ENCODE measurements around the gene OR8G5. TPM values are rescaled to one million over a fixed set of nuclear protein-coding genes. Genes with fewer than 3 reads are reported as not detected.
A peak's percentile ranks its signal among the peaks of the same experiment; 100 is the strongest.
"Not testable (repeated sequence)": the region's sequence is repeated elsewhere in the genome, so short reads cannot be mapped to it uniquely, and the experiment has no call there.

Gene OR8G5
- total RNA-seq (not detected), polyA plus RNA-seq (not detected), total RNA-seq (0 reads per million in 6 experiments)

- ATAC-seq, result no peak
- no peaks in the 10 kb centered on the region for H3K36me3 Mint-ChIP-seq
- peaks cover 0 to 2% (median 0%) of the 10 kb centered on the region in 9 donors for H3K9me3 Mint-ChIP-seq
- POLR2A ChIA-PET, result no interaction called here
- H3K4me3 Mint-ChIP-seq, result no peak within 1 kb of the TSS
- no peak for DNase-seq
- no peak within 1 kb of the TSS for H3K27ac Mint-ChIP-seq
- H3K4me1 Mint-ChIP-seq, result no peaks in the 10 kb centered on the region
- H3K27me3 Mint-ChIP-seq, result peaks cover 0 to 5% (median 4%) of the 10 kb centered on the region in 5 donors
These were observed at the start of gene OR8G5 for GRCh38 chr11:124256076-124256475. TSS of gene OR8G5 (plus strand) at chr11:124256376. CDS start at chr11:124264932, 8,556 bp downstream.

- ATAC-seq, result no peak
- POLR2A ChIA-PET, result no interaction called here
- H3K27me3 Mint-ChIP-seq, result peaks cover 0 to 5% (median 0%) of the 10 kb centered on the region in 5 donors
These were observed 48.9 kb upstream of the OR8G5 start for GRCh38 chr11:124207102-124207792.

DNA sequence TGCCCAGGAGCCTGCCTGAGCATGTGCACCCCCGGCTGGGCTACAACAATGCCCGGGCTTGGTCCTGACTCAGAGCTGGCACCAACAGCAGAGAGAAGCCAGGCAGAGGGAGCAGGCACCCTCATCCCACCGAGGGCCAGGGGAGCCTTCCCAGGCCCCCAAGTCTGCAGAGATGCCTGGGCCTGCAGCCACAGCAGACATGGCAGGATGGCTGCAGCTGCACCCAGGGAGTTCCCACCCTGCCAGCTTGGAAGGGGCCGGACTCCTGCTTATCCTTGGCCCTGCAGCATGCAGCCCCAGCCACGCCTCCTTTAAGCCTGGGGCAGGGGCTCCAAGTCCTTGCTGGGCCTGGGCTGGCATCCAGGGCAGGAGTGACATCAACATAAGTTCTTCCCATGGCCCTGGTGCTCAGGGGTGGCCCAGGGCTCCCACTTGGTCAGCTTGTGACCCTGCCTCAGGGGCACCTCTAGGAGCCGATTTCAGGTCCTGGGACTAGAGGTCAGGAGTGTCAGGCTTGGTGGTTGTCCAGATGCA, 46.3 kb upstream of the OR8G5 start:
- no peak for ATAC-seq
- Mint-ChIP-seq H3K4me1 (no peaks in the 10 kb centered on the region), H3K4me3 (no peak overlapping the region), H3K36me3 (no peaks in the 10 kb centered on the region), H3K27ac (no peak overlapping the region), H3K9me3 (no peaks in the 10 kb centered on the region), H3K27me3 (peaks cover 0 to 5% (median 0%) of the 10 kb centered on the region in 5 donors)
- POLR2A ChIA-PET, result no interaction called here
- no peak for DNase-seq

More at GRCh38 chr11:124207102-124207792, 48.9 kb upstream of the OR8G5 start:
- no peaks in the 10 kb centered on the region for H3K4me1 Mint-ChIP-seq
- DNase-seq, result no peak
- H3K4me3 Mint-ChIP-seq, result no peak overlapping the region
- no peaks in the 10 kb centered on the region for H3K9me3 Mint-ChIP-seq
- H3K36me3 Mint-ChIP-seq, result no peaks in the 10 kb centered on the region
- H3K27ac Mint-ChIP-seq, result no peak overlapping the region

- no peak for ATAC-seq
- peak in 1 of 10 donors; percentile 60 for DNase-seq
- peaks cover 0 to 5% (median 0%) of the 10 kb centered on the region in 5 donors for H3K27me3 Mint-ChIP-seq
- POLR2A ChIA-PET, result no interaction called here
- no peaks in the 10 kb centered on the region for H3K36me3 Mint-ChIP-seq
- no peaks in the 10 kb centered on the region for H3K9me3 Mint-ChIP-seq
- H3K27ac Mint-ChIP-seq, result no peak overlapping the region
- H3K4me3 Mint-ChIP-seq, result no peak overlapping the region
- H3K4me1 Mint-ChIP-seq, result no peaks in the 10 kb centered on the region
These were observed 45.8 kb upstream of the OR8G5 start for GRCh38 chr11:124210421-124210820.

DNA sequence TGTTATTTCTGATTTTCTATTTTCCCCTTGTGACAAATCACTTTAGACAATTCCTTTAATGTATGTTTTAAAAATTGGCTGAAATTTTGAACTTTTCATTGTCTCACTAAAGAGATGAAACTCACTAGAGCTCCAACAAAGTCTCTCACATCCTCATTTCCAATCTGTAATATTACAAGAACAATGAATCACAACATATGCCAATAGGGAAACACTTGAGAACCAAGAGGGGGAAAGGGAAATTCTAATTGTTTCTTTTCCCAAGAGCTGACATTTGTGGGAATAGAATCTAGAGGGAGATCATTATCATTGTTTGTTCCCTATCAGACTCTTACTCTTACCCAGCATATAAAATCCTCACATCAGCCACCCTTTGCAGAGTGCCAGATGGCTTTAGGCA, 44.9 kb upstream of the OR8G5 start:
- Mint-ChIP-seq H3K36me3 (no peaks in the 10 kb centered on the region), H3K27me3 (peaks cover 0 to 5% (median 0%) of the 10 kb centered on the region in 5 donors), H3K27ac (no peak overlapping the region), H3K4me1 (no peaks in the 10 kb centered on the region), H3K9me3 (no peaks in the 10 kb centered on the region), H3K4me3 (no peak overlapping the region)
- DNase-seq (no peak), ATAC-seq (no peak)
- POLR2A ChIA-PET, result no interaction called here

DNA sequence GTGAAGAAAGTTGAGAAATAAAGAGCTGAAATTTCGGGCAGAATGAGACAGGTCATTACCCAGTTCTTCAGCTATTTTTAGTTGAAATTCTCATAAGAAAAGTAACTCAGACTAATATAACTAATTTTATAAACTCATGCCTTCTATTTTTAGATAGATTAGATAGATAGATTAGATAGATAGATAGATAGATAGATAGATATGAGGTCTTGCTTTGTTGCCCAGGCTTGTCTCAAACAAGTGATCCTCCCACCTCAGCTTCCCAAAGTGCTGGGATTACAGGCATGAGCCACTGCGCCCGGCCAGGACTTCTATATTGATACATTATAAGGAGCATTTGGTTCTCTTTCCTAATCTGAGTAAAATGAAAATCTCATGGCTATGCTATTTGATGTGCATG, 42.1 kb upstream of the OR8G5 start:
- Mint-ChIP-seq H3K27me3 (peaks cover 0 to 4% (median 0%) of the 10 kb centered on the region in 5 donors), H3K36me3 (no peaks in the 10 kb centered on the region), H3K9me3 (no peaks in the 10 kb centered on the region), H3K4me1 (no peaks in the 10 kb centered on the region), H3K4me3 (no peak overlapping the region), H3K27ac (no peak overlapping the region)
- no peak for DNase-seq
- no peak for ATAC-seq
- POLR2A ChIA-PET, result no interaction called here

GRCh38 chr11:124219126-124219525, 37.0 kb upstream of the OR8G5 start:
- no peak overlapping the region for H3K4me3 Mint-ChIP-seq

GRCh38 chr11:124222407-124222806, 33.8 kb upstream of the OR8G5 start:
- Mint-ChIP-seq H3K9me3 (no peaks in the 10 kb centered on the region), H3K36me3 (no peaks in the 10 kb centered on the region), H3K27me3 (peaks cover 3 to 25% (median 10%) of the 10 kb centered on the region in 5 donors), H3K4me3 (no peak overlapping the region), H3K4me1 (no peaks in the 10 kb centered on the region), H3K27ac (no peak overlapping the region)
- POLR2A ChIA-PET, result no interaction called here
- no peak for ATAC-seq
- DNase-seq, result no peak

More at GRCh38 chr11:124219126-124219525, 37.0 kb upstream of the OR8G5 start:
- ATAC-seq (no peak), DNase-seq (no peak)
- H3K36me3 Mint-ChIP-seq, result no peaks in the 10 kb centered on the region
- no peak overlapping the region for H3K27ac Mint-ChIP-seq
- no peaks in the 10 kb centered on the region for H3K9me3 Mint-ChIP-seq
- H3K4me1 Mint-ChIP-seq, result no peaks in the 10 kb centered on the region
- POLR2A ChIA-PET, result no interaction called here
- peaks cover 0 to 3% (median 0%) of the 10 kb centered on the region in 5 donors for H3K27me3 Mint-ChIP-seq

DNA sequence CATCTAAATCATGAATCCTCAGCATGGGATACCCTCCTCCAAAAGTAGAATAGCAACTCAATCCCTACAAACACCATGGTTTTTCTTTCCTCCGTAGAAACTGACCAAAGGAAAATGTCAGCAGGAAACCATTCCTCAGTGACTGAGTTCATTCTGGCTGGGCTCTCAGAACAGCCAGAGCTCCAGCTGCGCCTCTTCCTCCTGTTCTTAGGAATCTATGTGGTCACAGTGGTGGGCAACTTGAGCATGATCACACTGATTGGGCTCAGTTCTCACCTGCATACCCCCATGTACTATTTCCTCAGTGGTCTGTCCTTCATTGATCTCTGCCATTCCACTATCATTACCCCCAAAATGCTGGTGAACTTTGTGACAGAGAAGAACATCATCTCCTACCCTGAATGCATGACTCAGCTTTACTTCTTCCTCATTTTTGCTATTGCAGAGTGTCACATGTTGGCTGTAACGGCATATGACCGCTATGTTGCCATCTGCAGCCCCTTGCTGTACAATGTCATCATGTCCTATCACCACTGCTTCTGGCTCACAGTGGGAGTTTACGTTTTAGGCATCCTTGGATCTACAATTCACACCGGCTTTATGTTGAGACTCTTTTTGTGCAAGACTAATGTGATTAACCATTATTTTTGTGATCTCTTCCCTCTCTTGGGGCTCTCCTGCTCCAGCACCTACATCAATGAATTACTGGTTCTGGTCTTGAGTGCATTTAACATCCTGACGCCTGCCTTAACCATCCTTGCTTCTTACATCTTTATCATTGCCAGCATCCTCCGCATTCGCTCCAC, 31.4 kb upstream of the OR8G5 start:
- H3K4me1 Mint-ChIP-seq, H3K36me3 Mint-ChIP-seq, H3K27ac Mint-ChIP-seq, ATAC-seq, H3K4me3 Mint-ChIP-seq, POLR2A ChIA-PET, H3K9me3 Mint-ChIP-seq, DNase-seq: not testable (repeated sequence)
- H3K27me3 Mint-ChIP-seq, result peaks cover 3 to 32% (median 15%) of the 10 kb centered on the region in 5 donors

- no peaks in the 10 kb centered on the region for H3K4me1 Mint-ChIP-seq
These were observed 30.7 kb upstream of the OR8G5 start for GRCh38 chr11:124225471-124225870.

GRCh38 chr11:124233376-124233775, 22.8 kb upstream of the OR8G5 start:
- no peak for ATAC-seq

More at GRCh38 chr11:124225471-124225870, 30.7 kb upstream of the OR8G5 start:
- Mint-ChIP-seq H3K4me3 (no peak overlapping the region), H3K27me3 (peaks cover 3 to 32% (median 15%) of the 10 kb centered on the region in 5 donors), H3K9me3 (no peaks in the 10 kb centered on the region), H3K27ac (no peak overlapping the region), H3K36me3 (no peaks in the 10 kb centered on the region)
- POLR2A ChIA-PET, result no interaction called here
- ATAC-seq (no peak), DNase-seq (no peak)

GRCh38 chr11:124238512-124238911, 17.7 kb upstream of the OR8G5 start:
- no peaks in the 10 kb centered on the region for H3K36me3 Mint-ChIP-seq
- H3K4me1 Mint-ChIP-seq, result no peaks in the 10 kb centered on the region
- H3K27me3 Mint-ChIP-seq, result peaks cover 0 to 16% (median 4%) of the 10 kb centered on the region in 5 donors
- peak overlapping the region in 1 of 10 donors; percentile 9 for H3K4me3 Mint-ChIP-seq
- POLR2A ChIA-PET, result no interaction called here
- DNase-seq (no peak), ATAC-seq (no peak)
- peaks cover 0 to 12% (median 0%) of the 10 kb centered on the region in 9 donors for H3K9me3 Mint-ChIP-seq
- H3K27ac Mint-ChIP-seq, result no peak overlapping the region

More at GRCh38 chr11:124233376-124233775, 22.8 kb upstream of the OR8G5 start:
- Mint-ChIP-seq H3K4me1 (no peaks in the 10 kb centered on the region), H3K27me3 (peaks cover 0 to 3% (median 0%) of the 10 kb centered on the region in 5 donors), H3K36me3 (no peaks in the 10 kb centered on the region), H3K9me3 (peaks cover 0 to 6% (median 0%) of the 10 kb centered on the region in 9 donors), H3K4me3 (no peak overlapping the region), H3K27ac (no peak overlapping the region)
- no peak for DNase-seq
- POLR2A ChIA-PET, result no interaction called here
